Hepatocyte (in vitro differentiated cells): ENCODE measurements around the gene SLC35E1.

Source experiments
- EZH2 ChIP-seq: fragments of 200-600 bp; sonication (generic); IDR thresholded peaks from 2 replicates; pipeline ENCODE4 v1.6.1; 2016; ENCODE audit warnings: antibody characterized with exemption, mild to moderate bottlenecking, borderline replicate concordance
- EZH2phosphoT487 ChIP-seq: fragments of 200-600 bp; sonication (generic); IDR thresholded peaks from one replicate; pipeline ENCODE4 v1.6.1; 2018; ENCODE audit warnings: antibody characterized with exemption, mild to moderate bottlenecking, low read depth, moderate library complexity; ENCODE audit not compliant: unreplicated experiment, severe bottlenecking
- TF ChIP-seq, protein P1 (sequence below): fragments of 200-600 bp; sonication (generic); IDR thresholded peaks from 2 replicates; pipeline ENCODE4 v1.5.1; 2016; ENCODE audit warnings: antibody characterized with exemption, mild to moderate bottlenecking; ENCODE audit not compliant: poor library complexity

DNA sequence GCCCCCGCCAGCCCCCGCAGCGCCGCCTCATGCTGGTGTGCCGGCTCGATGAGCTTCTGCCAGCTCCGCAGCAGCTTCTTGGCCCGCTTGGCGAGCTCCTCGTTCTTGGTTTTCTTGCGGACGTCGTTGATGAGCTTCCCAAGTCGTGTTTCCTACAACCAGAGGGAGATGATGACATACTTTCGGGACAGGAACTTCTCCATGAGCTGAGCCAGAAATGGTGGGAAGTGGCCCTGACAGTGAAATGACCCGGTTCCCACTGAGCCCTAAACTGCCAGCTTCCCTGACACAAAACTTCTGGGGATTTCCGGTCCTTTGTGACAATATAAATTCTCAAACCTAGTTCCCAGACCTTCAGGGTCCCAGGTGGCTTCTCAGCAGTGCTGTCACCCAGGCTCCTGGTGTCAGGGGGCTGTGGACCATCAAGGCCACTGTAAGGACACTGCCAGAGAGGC lies 5.3 kb upstream of the SLC35E1 start:
- TF ChIP-seq, protein P1, sequence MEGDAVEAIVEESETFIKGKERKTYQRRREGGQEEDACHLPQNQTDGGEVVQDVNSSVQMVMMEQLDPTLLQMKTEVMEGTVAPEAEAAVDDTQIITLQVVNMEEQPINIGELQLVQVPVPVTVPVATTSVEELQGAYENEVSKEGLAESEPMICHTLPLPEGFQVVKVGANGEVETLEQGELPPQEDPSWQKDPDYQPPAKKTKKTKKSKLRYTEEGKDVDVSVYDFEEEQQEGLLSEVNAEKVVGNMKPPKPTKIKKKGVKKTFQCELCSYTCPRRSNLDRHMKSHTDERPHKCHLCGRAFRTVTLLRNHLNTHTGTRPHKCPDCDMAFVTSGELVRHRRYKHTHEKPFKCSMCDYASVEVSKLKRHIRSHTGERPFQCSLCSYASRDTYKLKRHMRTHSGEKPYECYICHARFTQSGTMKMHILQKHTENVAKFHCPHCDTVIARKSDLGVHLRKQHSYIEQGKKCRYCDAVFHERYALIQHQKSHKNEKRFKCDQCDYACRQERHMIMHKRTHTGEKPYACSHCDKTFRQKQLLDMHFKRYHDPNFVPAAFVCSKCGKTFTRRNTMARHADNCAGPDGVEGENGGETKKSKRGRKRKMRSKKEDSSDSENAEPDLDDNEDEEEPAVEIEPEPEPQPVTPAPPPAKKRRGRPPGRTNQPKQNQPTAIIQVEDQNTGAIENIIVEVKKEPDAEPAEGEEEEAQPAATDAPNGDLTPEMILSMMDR, result no peak
- TF ChIP-seq EZH2, result no peak
- no peak for TF ChIP-seq EZH2phosphoT487
